Measurements from ENCODE around the gene RPS6KC1.

The RPS6KC1 gene

GRCh38 chr1:213057264-213058059 is 6.4 kb downstream of the RPS6KC1 start:
- Histone ChIP-seq H3K9me3 (ENCODE audit: control insufficient read depth, insufficient read depth, low read length) (no peaks in the 10 kb centered on the region), H3K27me3 (ENCODE audit: control insufficient read depth, low read length) (no peaks in the 10 kb centered on the region), H3F3A (ENCODE audit: control insufficient read depth, insufficient read depth) (no peaks in the 10 kb centered on the region), H3K79me2 (ENCODE audit: control insufficient read depth, low read length) (0 out of 2 replicates have a peak, but pooled peaks cover 8% of the 10 kb centered on the region), H3K4me2 (ENCODE audit: low read length) (no peak overlapping the region), H4K20me1 (ENCODE audit: control insufficient read depth, insufficient read depth, low read depth, low read length) (no peaks in the 10 kb centered on the region), H3K27ac (ENCODE audit: low read depth, low read length) (no peak overlapping the region), H3K4me1 (ENCODE audit: control insufficient read depth, low read length) (peaks cover 6% of the 10 kb centered on the region), H3K9me2 (replicated peaks; ENCODE audit: control insufficient read depth, low read length) (no peaks in the 10 kb centered on the region), H3K36me3 (ENCODE audit: control insufficient read depth, low read length) (no peaks in the 10 kb centered on the region), H3K4me3 (ENCODE audit: low read length) (no peak overlapping the region)
- TF ChIP-seq CTCF (IDR thresholded peaks at IDR 0.05; ENCODE audit: low read depth, low read length, poor library complexity, severe bottlenecking) (no peak), EZH2phosphoT487 (IDR thresholded peaks at IDR 0.05; ENCODE audit: borderline replicate concordance, low read length) (no peak)

GRCh38 chr1:213060836-213061235 is 9.8 kb downstream of the RPS6KC1 start:
- Histone ChIP-seq H3K27me3 (ENCODE audit: control insufficient read depth, low read length) (no peaks in the 10 kb centered on the region), H3K9me3 (ENCODE audit: control insufficient read depth, insufficient read depth, low read length) (no peaks in the 10 kb centered on the region), H3K4me3 (ENCODE audit: low read length) (no peak overlapping the region), H3K4me2 (ENCODE audit: low read length) (no peak overlapping the region), H3K9me2 (replicated peaks; ENCODE audit: control insufficient read depth, low read length) (no peaks in the 10 kb centered on the region), H3K4me1 (ENCODE audit: control insufficient read depth, low read length) (peaks cover 6% of the 10 kb centered on the region), H3F3A (ENCODE audit: control insufficient read depth, insufficient read depth) (no peaks in the 10 kb centered on the region), H4K20me1 (ENCODE audit: control insufficient read depth, insufficient read depth, low read depth, low read length) (no peaks in the 10 kb centered on the region), H3K36me3 (ENCODE audit: control insufficient read depth, low read length) (no peaks in the 10 kb centered on the region), H3K79me2 (ENCODE audit: control insufficient read depth, low read length) (0 out of 2 replicates have a peak, but pooled peaks cover 5% of the 10 kb centered on the region), H3K27ac (ENCODE audit: low read depth, low read length) (no peak overlapping the region)
- TF ChIP-seq CTCF (IDR thresholded peaks at IDR 0.05; ENCODE audit: low read depth, low read length, poor library complexity, severe bottlenecking) = no peak
- TF ChIP-seq EZH2phosphoT487 (IDR thresholded peaks at IDR 0.05; ENCODE audit: borderline replicate concordance, low read length) = no peak

DNA sequence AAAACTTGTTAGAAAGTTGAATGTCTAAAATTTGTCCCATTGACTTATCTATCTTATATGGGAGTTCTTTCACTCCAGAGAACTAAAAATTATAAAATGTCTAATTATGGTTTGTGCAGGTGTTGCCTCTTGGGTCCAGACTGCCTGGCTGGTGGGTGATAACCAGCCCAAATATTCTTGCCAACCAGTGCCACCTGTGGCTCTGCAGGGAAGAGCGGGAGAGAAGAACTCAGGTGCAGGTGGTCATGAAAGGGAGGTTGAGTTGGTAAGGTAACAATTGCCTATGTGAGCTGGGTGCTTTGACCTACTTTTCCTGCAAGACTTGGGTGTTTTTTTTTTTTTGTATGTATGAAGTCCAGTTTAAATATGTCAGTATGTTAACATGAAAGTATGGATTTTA is 10.2 kb downstream of the RPS6KC1 start:
- H3K36me3 ChIP-seq (ENCODE audit: control insufficient read depth, low read length) = no peaks in the 10 kb centered on the region
- H3K9me2 ChIP-seq (replicated peaks; ENCODE audit: control insufficient read depth, low read length) = no peaks in the 10 kb centered on the region
- H3K4me2 ChIP-seq (ENCODE audit: low read length) = no peak overlapping the region
- H3K79me2 ChIP-seq (ENCODE audit: control insufficient read depth, low read length) = 0 out of 2 replicates have a peak, but pooled peaks cover 1% of the 10 kb centered on the region
- H4K20me1 ChIP-seq (ENCODE audit: control insufficient read depth, insufficient read depth, low read depth, low read length) = no peaks in the 10 kb centered on the region
- no peak overlapping the region for H3K4me3 ChIP-seq (ENCODE audit: low read length)
- no peaks in the 10 kb centered on the region for H3F3A ChIP-seq (ENCODE audit: control insufficient read depth, insufficient read depth)
- TF ChIP-seq CTCF (IDR thresholded peaks at IDR 0.05; ENCODE audit: low read depth, low read length, poor library complexity, severe bottlenecking) (no peak), EZH2phosphoT487 (IDR thresholded peaks at IDR 0.05; ENCODE audit: borderline replicate concordance, low read length) (no peak)
- no peaks in the 10 kb centered on the region for H3K9me3 ChIP-seq (ENCODE audit: control insufficient read depth, insufficient read depth, low read length)
- H3K27me3 ChIP-seq (ENCODE audit: control insufficient read depth, low read length) = no peaks in the 10 kb centered on the region
- H3K4me1 ChIP-seq (ENCODE audit: control insufficient read depth, low read length) = peaks cover 6% of the 10 kb centered on the region
- no peak overlapping the region for H3K27ac ChIP-seq (ENCODE audit: low read depth, low read length)

Measured in DOHH2 (cell line).